ENCODE data around the gene DHX40. TPM values are rescaled to one million over a fixed set of nuclear protein-coding genes. Genes with fewer than 3 reads are reported as not detected.
A peak's percentile ranks its signal among the peaks of the same experiment; 100 is the strongest.

The DHX40 gene
- polyA plus RNA-seq, 4 donors, result 9.6 to 32.2 (median 12.5) TPM

- H3K36me3 ChIP-seq (ENCODE audit: control insufficient read depth in 3 of 3, insufficient read depth in 2 of 3, low read depth in 1 of 3, low read length in 3 of 3), result peaks cover 0 to 20% (median 0%) of the 10 kb centered on the region in 3 donors
- H3K4me1 ChIP-seq (ENCODE audit: control insufficient read depth in 3 of 3, insufficient read depth in 2 of 3, low read depth in 1 of 3, low read length in 2 of 3), result peaks cover 0 to 22% (median 13%) of the 10 kb centered on the region in 3 donors
- no peak for DNase-seq
- no peaks in the 10 kb centered on the region for H3K9me3 ChIP-seq (ENCODE audit: control insufficient read depth in 2 of 2, insufficient read depth in 1 of 2, low read depth in 1 of 2, low read length in 1 of 2)
- H3K27me3 ChIP-seq (ENCODE audit: control insufficient read depth in 3 of 3, insufficient read depth in 3 of 3, low read length in 3 of 3), result no peaks in the 10 kb centered on the region
- no peak for FAIRE-seq
- no peak overlapping the region for H3K4me3 ChIP-seq (ENCODE audit: low read depth in 1 of 3, low read length in 3 of 3)
- H3K27ac ChIP-seq (ENCODE audit: low read depth in 1 of 3, low read length in 2 of 3), result no peak overlapping the region
- WGBS, 3 donors, result 80 to 82% (median 82%) methylated on average over 10 of the region's 10 CpGs
Measured at GRCh38 chr17:59638553-59638952, 73.1 kb downstream of the DHX40 start.

- H3K9me3 ChIP-seq (ENCODE audit: control insufficient read depth in 2 of 2, insufficient read depth in 1 of 2, low read depth in 1 of 2, low read length in 1 of 2), result no peaks in the 10 kb centered on the region
- peaks cover 0 to 9% (median 4%) of the 10 kb centered on the region in 3 donors for H3K4me1 ChIP-seq (ENCODE audit: control insufficient read depth in 3 of 3, insufficient read depth in 2 of 3, low read depth in 1 of 3, low read length in 2 of 3)
- DNase-seq (peak; percentile 23 to 36), FAIRE-seq (no peak)
- WGBS, 3 donors, result 2 to 39% (median 16%) methylated on average over 2 of the region's 2 CpGs
- no peak overlapping the region for H3K4me3 ChIP-seq (ENCODE audit: low read depth in 1 of 3, low read length in 3 of 3)
- H3K27ac ChIP-seq (ENCODE audit: low read depth in 1 of 3, low read length in 2 of 3), result peak overlapping the region in 1 of 3 donors; percentile 47
- H3K27me3 ChIP-seq (ENCODE audit: control insufficient read depth in 3 of 3, insufficient read depth in 3 of 3, low read length in 3 of 3), result no peaks in the 10 kb centered on the region
- H3K36me3 ChIP-seq (ENCODE audit: control insufficient read depth in 3 of 3, insufficient read depth in 2 of 3, low read depth in 1 of 3, low read length in 3 of 3), result peaks cover 2 to 18% (median 4%) of the 10 kb centered on the region in 3 donors
Measured at GRCh38 chr17:59641799-59642484, 76.5 kb downstream of the DHX40 start.

- H3K4me3 ChIP-seq (ENCODE audit: low read depth in 1 of 3, low read length in 3 of 3), result no peak overlapping the region
- no peaks in the 10 kb centered on the region for H3K9me3 ChIP-seq (ENCODE audit: control insufficient read depth in 2 of 2, insufficient read depth in 1 of 2, low read depth in 1 of 2, low read length in 1 of 2)
- DNase-seq, result peak in 1 of 2 donors; percentile 46
- no peak for FAIRE-seq
- 23 to 59% (median 28%) methylated on average over 1 of the region's 1 CpG for whole genome bisulfite sequencing, 3 donors
- H3K27ac ChIP-seq (ENCODE audit: low read depth in 1 of 3, low read length in 2 of 3), result peak overlapping the region in 1 of 3 donors; percentile 47
- no peaks in the 10 kb centered on the region for H3K27me3 ChIP-seq (ENCODE audit: control insufficient read depth in 3 of 3, insufficient read depth in 3 of 3, low read length in 3 of 3)
- H3K36me3 ChIP-seq (ENCODE audit: control insufficient read depth in 3 of 3, insufficient read depth in 2 of 3, low read depth in 1 of 3, low read length in 3 of 3), result peaks cover 2 to 18% (median 4%) of the 10 kb centered on the region in 3 donors
- peaks cover 0 to 9% (median 4%) of the 10 kb centered on the region in 3 donors for H3K4me1 ChIP-seq (ENCODE audit: control insufficient read depth in 3 of 3, insufficient read depth in 2 of 3, low read depth in 1 of 3, low read length in 2 of 3)
Measured at GRCh38 chr17:59642565-59642964, 77.2 kb downstream of the DHX40 start.

DNA sequence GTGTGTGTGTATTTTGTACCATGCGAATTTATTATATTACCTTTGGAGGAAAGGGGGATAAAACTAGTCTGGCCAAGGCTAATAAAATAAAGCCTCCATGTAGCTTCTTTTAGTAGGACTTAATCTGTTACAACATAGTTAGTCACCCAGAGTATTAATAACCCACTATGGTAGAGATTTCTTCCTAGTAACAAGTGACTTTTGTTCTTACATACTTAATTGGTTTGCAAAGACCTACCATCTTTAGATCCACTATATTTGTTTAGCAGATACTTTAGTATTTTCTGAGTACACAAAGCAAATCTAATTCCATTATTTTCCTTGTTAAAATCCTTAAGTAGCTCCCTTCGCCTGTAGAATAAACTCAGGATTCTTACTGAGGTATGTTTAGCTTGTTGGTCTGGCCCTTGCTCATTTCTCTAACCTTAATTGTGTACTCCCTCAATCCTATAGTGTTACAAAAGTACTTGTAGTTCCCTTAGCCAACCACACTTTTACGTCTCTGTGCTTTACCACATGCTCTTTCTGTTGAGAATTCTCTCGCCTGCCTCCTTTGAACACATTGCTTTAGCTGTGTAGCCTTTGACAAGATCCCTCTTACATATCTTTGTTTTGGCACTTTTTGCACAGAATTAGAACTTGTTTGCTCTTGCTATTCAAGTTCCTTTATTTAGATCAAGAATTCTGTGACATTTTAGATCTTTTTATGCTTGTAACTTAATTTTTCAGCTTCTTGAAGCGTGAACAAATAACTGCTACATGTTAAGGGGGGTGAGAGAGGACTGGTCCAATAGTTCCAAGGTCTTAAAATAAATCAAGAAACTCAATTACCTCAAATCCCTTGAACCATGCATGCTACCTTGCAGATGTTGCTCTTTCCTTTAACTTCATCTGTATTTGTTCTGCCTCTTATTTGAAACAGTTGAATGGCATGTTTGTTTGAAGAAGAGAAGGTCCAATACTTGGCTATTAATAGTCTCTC lies 78.0 kb downstream of the DHX40 start:
- Histone ChIP-seq H3K4me3 (ENCODE audit: low read depth in 1 of 3, low read length in 3 of 3) (no peak overlapping the region), H3K27ac (ENCODE audit: low read depth in 1 of 3, low read length in 2 of 3) (peak overlapping the region in 2 of 3 donors; percentile 24 to 47), H3K4me1 (ENCODE audit: control insufficient read depth in 3 of 3, insufficient read depth in 2 of 3, low read depth in 1 of 3, low read length in 2 of 3) (peaks cover 0 to 9% (median 3%) of the 10 kb centered on the region in 3 donors), H3K27me3 (ENCODE audit: control insufficient read depth in 3 of 3, insufficient read depth in 3 of 3, low read length in 3 of 3) (no peaks in the 10 kb centered on the region), H3K36me3 (ENCODE audit: control insufficient read depth in 3 of 3, insufficient read depth in 2 of 3, low read depth in 1 of 3, low read length in 3 of 3) (peaks cover 2 to 18% (median 7%) of the 10 kb centered on the region in 3 donors), H3K9me3 (ENCODE audit: control insufficient read depth in 2 of 2, insufficient read depth in 1 of 2, low read depth in 1 of 2, low read length in 1 of 2) (no peaks in the 10 kb centered on the region)
- FAIRE-seq (no peak), DNase-seq (peak in 1 of 2 donors; percentile 38)
- WGBS, 3 donors, result 75 to 77% (median 76%) methylated on average over 5 of the region's 5 CpGs

DNA sequence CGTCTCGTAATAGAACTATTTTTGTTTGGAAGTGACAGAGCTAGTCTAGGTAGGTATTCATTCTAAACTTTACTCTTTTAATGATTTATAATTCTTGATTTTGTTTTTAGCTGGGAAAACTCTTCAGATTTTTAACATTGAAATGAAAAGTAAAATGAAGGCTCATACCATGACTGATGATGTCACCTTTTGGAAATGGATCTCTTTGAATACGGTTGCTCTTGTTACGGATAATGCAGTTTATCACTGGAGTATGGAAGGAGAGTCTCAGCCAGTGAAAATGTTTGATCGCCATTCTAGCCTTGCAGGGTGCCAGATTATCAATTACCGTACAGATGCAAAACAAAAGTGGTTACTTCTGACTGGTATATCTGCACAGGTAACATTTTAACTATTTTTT lies 81.9 kb downstream of the DHX40 start:
- 92 to 95% (median 95%) methylated on average over 6 of the region's 6 CpGs for WGBS, 3 donors
- peaks cover 7 to 17% (median 11%) of the 10 kb centered on the region in 3 donors for H3K36me3 ChIP-seq (ENCODE audit: control insufficient read depth in 3 of 3, insufficient read depth in 2 of 3, low read depth in 1 of 3, low read length in 3 of 3)
- no peak overlapping the region for H3K27ac ChIP-seq (ENCODE audit: low read depth in 1 of 3, low read length in 2 of 3)
- H3K9me3 ChIP-seq (ENCODE audit: control insufficient read depth in 2 of 2, insufficient read depth in 1 of 2, low read depth in 1 of 2, low read length in 1 of 2), result peaks cover 0 to 1% of the 10 kb centered on the region in 2 donors
- no peak for DNase-seq
- H3K4me3 ChIP-seq (ENCODE audit: low read depth in 1 of 3, low read length in 3 of 3), result no peak overlapping the region
- peaks cover 0 to 4% (median 0%) of the 10 kb centered on the region in 3 donors for H3K4me1 ChIP-seq (ENCODE audit: control insufficient read depth in 3 of 3, insufficient read depth in 2 of 3, low read depth in 1 of 3, low read length in 2 of 3)
- H3K27me3 ChIP-seq (ENCODE audit: control insufficient read depth in 3 of 3, insufficient read depth in 3 of 3, low read length in 3 of 3), result no peaks in the 10 kb centered on the region
- no peak for FAIRE-seq

- DNase-seq (no peak), FAIRE-seq (no peak)
Measured at GRCh38 chr17:59649886-59650285, 84.5 kb downstream of the DHX40 start.

DNA sequence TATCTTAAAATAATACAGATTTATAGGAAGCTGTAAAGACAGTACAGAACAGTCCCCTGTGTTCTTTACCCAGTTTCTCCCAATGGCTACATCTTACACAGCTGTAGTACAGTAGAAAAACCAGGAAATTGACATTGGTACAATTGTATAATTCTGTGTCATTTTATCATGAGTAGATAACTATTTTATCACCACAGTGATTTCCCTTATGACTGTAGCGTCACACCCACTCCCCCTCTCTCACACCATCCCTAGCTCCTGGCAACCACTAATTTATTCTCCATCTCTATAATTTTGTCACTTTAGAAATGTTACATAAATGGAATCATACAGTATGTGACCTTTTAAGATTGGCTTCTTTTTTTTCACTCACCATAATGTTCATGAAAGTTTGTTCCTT lies 85.2 kb downstream of the DHX40 start:
- Histone ChIP-seq H3K27me3 (ENCODE audit: control insufficient read depth in 3 of 3, insufficient read depth in 3 of 3, low read length in 3 of 3) (no peaks in the 10 kb centered on the region), H3K4me3 (ENCODE audit: low read depth in 1 of 3, low read length in 3 of 3) (no peak overlapping the region), H3K36me3 (ENCODE audit: control insufficient read depth in 3 of 3, insufficient read depth in 2 of 3, low read depth in 1 of 3, low read length in 3 of 3) (peaks cover 9 to 30% (median 21%) of the 10 kb centered on the region in 3 donors), H3K4me1 (ENCODE audit: control insufficient read depth in 3 of 3, insufficient read depth in 2 of 3, low read depth in 1 of 3, low read length in 2 of 3) (no peaks in the 10 kb centered on the region), H3K27ac (ENCODE audit: low read depth in 1 of 3, low read length in 2 of 3) (no peak overlapping the region), H3K9me3 (ENCODE audit: control insufficient read depth in 2 of 2, insufficient read depth in 1 of 2, low read depth in 1 of 2, low read length in 1 of 2) (peaks cover 0 to 6% of the 10 kb centered on the region in 2 donors)
- no peak for FAIRE-seq
- DNase-seq, result no peak
- WGBS, 3 donors, result 75 to 85% (median 80%) methylated on average over 1 of the region's 1 CpG

More at GRCh38 chr17:59649886-59650285, 84.5 kb downstream of the DHX40 start:
- Histone ChIP-seq H3K4me3 (ENCODE audit: low read depth in 1 of 3, low read length in 3 of 3) (no peak overlapping the region), H3K36me3 (ENCODE audit: control insufficient read depth in 3 of 3, insufficient read depth in 2 of 3, low read depth in 1 of 3, low read length in 3 of 3) (peaks cover 9 to 26% (median 21%) of the 10 kb centered on the region in 3 donors), H3K4me1 (ENCODE audit: control insufficient read depth in 3 of 3, insufficient read depth in 2 of 3, low read depth in 1 of 3, low read length in 2 of 3) (no peaks in the 10 kb centered on the region), H3K27ac (ENCODE audit: low read depth in 1 of 3, low read length in 2 of 3) (no peak overlapping the region), H3K9me3 (ENCODE audit: control insufficient read depth in 2 of 2, insufficient read depth in 1 of 2, low read depth in 1 of 2, low read length in 1 of 2) (peaks cover 0 to 6% of the 10 kb centered on the region in 2 donors), H3K27me3 (ENCODE audit: control insufficient read depth in 3 of 3, insufficient read depth in 3 of 3, low read length in 3 of 3) (no peaks in the 10 kb centered on the region)

DNA sequence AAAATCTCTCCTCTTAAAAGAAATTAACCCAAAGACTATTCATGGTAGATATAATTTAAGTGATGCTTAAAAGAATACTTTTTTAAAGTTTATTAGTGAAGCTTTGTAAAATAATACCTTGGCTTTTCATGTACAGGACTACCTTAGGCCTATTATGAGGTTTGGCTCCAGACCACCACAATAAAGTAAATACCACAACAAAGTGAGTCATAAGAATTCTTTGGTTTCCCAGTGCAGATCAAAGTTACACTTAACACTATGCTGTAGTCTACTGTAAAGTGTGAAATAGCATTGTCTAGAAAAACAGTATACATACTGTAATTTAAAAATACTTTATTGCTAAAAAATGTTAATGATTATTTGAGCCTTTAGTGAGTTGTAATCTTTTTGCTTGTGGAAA lies 85.9 kb downstream of the DHX40 start:
- no peaks in the 10 kb centered on the region for H3K4me1 ChIP-seq (ENCODE audit: control insufficient read depth in 3 of 3, insufficient read depth in 2 of 3, low read depth in 1 of 3, low read length in 2 of 3)
- H3K27me3 ChIP-seq (ENCODE audit: control insufficient read depth in 3 of 3, insufficient read depth in 3 of 3, low read length in 3 of 3), result no peaks in the 10 kb centered on the region
- no peak for DNase-seq
- peaks cover 0 to 6% of the 10 kb centered on the region in 2 donors for H3K9me3 ChIP-seq (ENCODE audit: control insufficient read depth in 2 of 2, insufficient read depth in 1 of 2, low read depth in 1 of 2, low read length in 1 of 2)
- peaks cover 9 to 30% (median 21%) of the 10 kb centered on the region in 3 donors for H3K36me3 ChIP-seq (ENCODE audit: control insufficient read depth in 3 of 3, insufficient read depth in 2 of 3, low read depth in 1 of 3, low read length in 3 of 3)
- no peak for FAIRE-seq
- no peak overlapping the region for H3K27ac ChIP-seq (ENCODE audit: low read depth in 1 of 3, low read length in 2 of 3)
- H3K4me3 ChIP-seq (ENCODE audit: low read depth in 1 of 3, low read length in 3 of 3), result no peak overlapping the region

Data from small intestine (tissue), 7 donors.